Stomach smooth muscle (tissue), 2 donors: ENCODE results near the gene ERG.

Experiments used
- H3K27ac ChIP-seq: one replicate; pipeline ENCODE4 v1.7.0; 2013; ENCODE audit warnings: mild to moderate bottlenecking, low read length, inconsistent platforms
- H3K27me3 ChIP-seq, 2 donors: one replicate each; pipeline ENCODE4 v1.7.0; 2013; ENCODE audit warnings: low read length in 2 of 2; ENCODE audit not compliant: insufficient read depth in 2 of 2, control insufficient read depth in 1 of 2
- H3K36me3 ChIP-seq, 2 donors: one replicate each; pipeline ENCODE4 v1.7.0; 2013; ENCODE audit warnings: low read length in 2 of 2; ENCODE audit not compliant: control insufficient read depth in 2 of 2, insufficient read depth in 2 of 2
- H3K4me1 ChIP-seq: one replicate; pipeline ENCODE4 v1.7.0; 2013; ENCODE audit warnings: low read length; ENCODE audit not compliant: control insufficient read depth, insufficient read depth
- H3K4me3 ChIP-seq, 2 donors: one replicate each; pipeline ENCODE4 v1.7.0; 2013; ENCODE audit warnings: low read length in 2 of 2
- H3K9ac ChIP-seq, 2 donors: one replicate each; pipeline ENCODE4 v1.7.0; 2013; ENCODE audit warnings: low read length in 2 of 2, mild to moderate bottlenecking in 1 of 2
- H3K9me3 ChIP-seq, 2 donors: one replicate each; pipeline ENCODE4 v1.7.0; 2013; ENCODE audit warnings: low read length in 2 of 2; ENCODE audit not compliant: control insufficient read depth in 2 of 2
- donor health status: healthy.
- donor health status: Pancreatic carcinoma.

The ERG gene

DNA sequence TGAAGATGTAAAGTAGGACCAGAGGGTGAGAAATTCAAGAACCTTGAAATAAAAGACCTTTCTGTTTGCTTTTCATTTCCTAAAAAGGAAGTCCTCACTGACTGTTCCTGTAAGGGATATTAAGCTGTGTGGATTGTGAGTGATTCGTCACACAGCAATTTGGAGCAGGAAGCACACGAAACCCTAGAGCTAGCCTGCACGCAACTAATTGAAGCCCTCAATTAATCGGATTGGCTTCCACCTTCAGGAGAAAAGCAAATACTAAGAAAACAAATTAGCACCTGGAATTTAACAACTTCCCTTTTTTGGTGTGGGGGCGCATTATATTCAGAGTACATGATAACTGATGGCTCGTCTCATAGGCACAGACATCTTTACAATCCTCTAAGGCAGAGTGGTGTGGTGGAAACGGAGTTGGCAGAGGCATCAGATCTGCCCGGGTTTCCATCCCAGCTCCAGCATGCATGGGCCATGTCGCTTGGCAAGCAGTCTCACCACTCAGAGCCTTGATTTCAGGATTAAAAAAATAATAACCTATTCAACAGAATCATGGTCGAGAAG is 146.2 kb downstream of the ERG start:
- no peaks in the 10 kb centered on the region for H3K9me3 ChIP-seq
- no peaks in the 10 kb centered on the region for H3K36me3 ChIP-seq
- H3K4me3 ChIP-seq, result no peak overlapping the region
- H3K9ac ChIP-seq, result no peak overlapping the region
- peaks cover 5% of the 10 kb centered on the region for H3K4me1 ChIP-seq
- H3K27me3 ChIP-seq, result peaks cover 4 to 5% of the 10 kb centered on the region in 2 donors
- no peak overlapping the region for H3K27ac ChIP-seq

DNA sequence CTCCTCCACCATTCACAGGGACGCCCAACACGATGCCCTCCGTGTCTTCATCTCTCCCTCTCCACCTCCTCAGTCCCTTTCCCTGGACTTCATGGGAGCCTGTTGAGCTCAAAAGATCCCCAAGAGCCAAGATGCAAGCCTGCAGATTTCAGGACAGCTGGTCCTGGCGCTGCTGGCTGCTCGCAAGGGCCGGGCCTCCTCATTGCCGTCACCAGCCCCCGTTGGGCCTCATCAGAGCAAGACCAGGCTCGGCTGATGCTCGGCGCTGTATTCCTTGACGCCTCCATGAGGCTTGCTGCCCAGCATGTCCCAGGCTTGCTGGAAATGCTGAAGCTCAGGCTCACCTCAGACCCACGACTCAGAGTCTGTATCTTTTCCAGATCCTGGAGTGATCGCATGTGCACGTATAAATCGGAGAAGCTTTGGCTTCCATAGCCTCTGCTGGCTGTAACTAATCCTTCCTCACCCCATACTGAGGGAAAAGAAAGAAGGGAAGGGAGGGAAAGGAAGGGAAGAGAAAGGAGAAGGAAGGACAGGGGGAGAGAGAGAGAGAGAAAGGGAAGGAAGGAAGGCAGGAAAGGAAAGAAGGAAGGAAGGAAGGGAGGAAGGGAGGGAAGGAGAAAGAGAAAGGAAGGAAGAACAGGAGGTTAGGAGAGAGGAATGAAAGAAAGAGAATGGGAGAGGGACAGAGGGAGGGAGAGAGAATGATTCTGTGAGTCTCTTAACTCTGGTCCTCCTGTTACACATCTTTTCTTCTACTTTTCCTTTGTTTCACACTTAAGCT is 146.9 kb downstream of the ERG start:
- peaks cover 5% of the 10 kb centered on the region for H3K4me1 ChIP-seq

DNA sequence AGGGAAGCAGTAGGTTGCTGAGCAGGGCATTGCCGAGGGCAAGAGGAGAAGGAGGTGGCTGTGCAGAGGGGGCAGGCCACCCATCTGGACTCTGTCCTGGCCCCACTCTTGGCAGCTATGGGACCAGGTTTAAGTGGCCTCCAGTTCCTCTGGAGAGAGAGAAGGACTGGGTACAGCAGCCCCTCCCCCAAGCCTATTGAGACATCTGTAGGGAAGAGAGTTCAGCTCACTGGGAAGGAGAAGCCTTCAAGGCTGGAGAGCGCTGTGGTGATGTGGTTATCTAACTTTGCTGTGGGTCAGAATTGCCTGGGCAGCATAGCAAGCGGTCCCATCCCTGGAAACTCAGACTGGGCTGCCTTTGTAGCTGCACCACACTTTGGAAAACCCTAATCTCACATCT is 147.6 kb downstream of the ERG start:
- no peak overlapping the region for H3K9ac ChIP-seq
- no peak overlapping the region for H3K4me3 ChIP-seq
- no peaks in the 10 kb centered on the region for H3K4me1 ChIP-seq
- H3K27me3 ChIP-seq, result peaks cover 0 to 4% of the 10 kb centered on the region in 2 donors
- H3K27ac ChIP-seq, result no peak overlapping the region
- no peaks in the 10 kb centered on the region for H3K9me3 ChIP-seq
- no peaks in the 10 kb centered on the region for H3K36me3 ChIP-seq

More for the DNA sequence above, 146.9 kb downstream of the ERG start:
- Histone ChIP-seq H3K9me3 (no peaks in the 10 kb centered on the region), H3K27me3 (peaks cover 4 to 5% of the 10 kb centered on the region in 2 donors), H3K36me3 (no peaks in the 10 kb centered on the region), H3K9ac (no peak overlapping the region), H3K4me3 (no peak overlapping the region), H3K27ac (no peak overlapping the region)

DNA sequence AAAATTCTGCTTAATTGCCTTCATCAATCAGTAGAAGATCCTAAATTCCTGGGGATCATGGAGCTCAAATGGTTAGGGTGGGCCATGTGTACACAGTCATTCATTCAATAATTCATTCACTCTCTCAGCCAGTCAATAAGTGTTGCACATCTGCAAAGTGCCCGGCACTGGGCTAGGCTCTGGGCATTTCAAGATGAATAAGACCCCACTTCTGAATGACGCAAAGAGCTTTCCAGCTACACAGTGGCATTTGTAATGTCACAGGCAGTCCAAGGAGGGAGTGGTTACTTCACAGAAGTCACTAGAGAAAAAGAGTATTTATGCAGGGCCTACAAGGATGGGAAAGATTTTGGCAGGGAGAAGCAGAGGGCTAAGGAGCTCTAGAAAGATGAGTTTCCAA is 148.3 kb downstream of the ERG start:
- no peaks in the 10 kb centered on the region for H3K36me3 ChIP-seq

DNA sequence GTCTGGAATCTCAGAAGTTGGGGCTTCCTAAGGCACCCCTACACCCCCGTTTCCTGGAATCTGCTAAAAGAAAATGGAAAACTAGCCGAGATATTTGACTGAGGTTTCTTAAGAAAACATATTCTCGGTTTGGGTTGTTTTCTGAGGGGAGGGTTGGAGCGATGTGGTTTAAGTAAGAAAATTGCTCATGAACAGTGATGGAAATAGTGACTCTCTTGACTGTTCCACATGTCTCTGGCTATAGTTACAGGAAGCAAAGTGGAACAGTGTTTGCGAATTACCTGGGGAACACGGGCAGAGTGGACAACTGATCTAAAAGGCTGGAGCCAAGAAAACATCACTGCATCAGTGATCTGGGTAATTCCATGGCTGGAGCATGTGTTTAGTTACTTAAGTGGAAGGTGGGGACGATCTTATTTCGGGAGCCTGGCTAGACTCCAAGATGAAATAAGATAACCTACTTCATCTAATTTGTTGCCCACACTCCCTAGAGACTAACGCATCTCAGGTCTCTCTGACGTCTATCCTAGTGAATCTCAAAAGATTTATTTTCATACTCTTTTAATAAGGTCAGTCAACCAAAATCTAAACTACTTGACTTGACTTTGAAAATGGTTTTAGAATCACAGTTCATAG is 149.0 kb downstream of the ERG start:
- Histone ChIP-seq H3K27me3 (peaks cover 0 to 4% of the 10 kb centered on the region in 2 donors), H3K9ac (no peak overlapping the region), H3K27ac (no peak overlapping the region), H3K4me1 (no peaks in the 10 kb centered on the region), H3K36me3 (no peaks in the 10 kb centered on the region), H3K4me3 (no peak overlapping the region), H3K9me3 (no peaks in the 10 kb centered on the region)

More for the DNA sequence above, 148.3 kb downstream of the ERG start:
- Histone ChIP-seq H3K4me3 (no peak overlapping the region), H3K27ac (no peak overlapping the region), H3K4me1 (no peaks in the 10 kb centered on the region), H3K9me3 (no peaks in the 10 kb centered on the region), H3K27me3 (peaks cover 0 to 4% of the 10 kb centered on the region in 2 donors), H3K9ac (no peak overlapping the region)

DNA sequence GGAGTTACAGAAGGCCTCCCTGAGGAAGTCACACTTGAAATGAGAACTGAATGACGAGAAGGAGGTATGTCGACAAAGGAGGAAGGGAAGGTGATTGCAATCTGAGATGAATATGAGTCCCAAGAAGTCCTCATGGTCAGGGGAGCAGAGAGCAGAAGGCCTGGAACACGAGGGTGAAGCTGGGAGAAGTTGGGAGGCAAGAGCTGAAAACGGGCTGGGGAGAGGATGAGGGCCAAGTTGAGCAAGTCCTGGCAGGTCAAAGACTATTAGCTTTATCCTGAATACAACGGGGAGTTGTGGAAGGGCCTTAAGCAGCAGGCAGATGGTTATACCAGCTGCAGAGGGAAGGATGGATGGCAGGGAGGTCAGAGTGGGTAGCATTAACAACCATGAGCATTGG is 152.0 kb downstream of the ERG start:
- peaks cover 0 to 4% of the 10 kb centered on the region in 2 donors for H3K27me3 ChIP-seq
- H3K4me3 ChIP-seq, result no peak overlapping the region
- no peak overlapping the region for H3K27ac ChIP-seq
- H3K4me1 ChIP-seq, result no peaks in the 10 kb centered on the region
- no peak overlapping the region for H3K9ac ChIP-seq
- H3K9me3 ChIP-seq, result no peaks in the 10 kb centered on the region
- no peaks in the 10 kb centered on the region for H3K36me3 ChIP-seq

DNA sequence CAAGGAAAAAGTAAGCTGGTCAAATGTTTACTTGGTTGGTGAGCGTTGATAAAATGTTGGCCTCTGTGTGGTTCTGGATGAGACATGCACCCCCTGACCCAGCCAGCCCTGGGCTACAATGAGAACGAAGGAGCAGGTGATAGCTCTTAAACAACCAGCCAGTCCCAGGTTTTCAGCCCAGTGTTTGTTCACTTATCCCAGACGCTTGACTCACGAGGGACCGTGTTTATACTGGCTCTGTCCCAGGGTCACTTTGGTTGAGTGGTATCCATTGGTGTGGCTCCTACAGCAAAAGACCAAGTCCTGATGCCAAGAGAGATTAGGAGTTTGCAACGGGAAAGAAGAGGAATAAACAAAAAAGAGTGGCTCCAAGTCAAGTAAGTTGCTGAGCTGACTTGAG is 154.6 kb downstream of the ERG start:
- Histone ChIP-seq H3K9me3 (no peaks in the 10 kb centered on the region), H3K4me3 (no peak overlapping the region), H3K27me3 (peaks cover 0 to 2% of the 10 kb centered on the region in 2 donors), H3K27ac (no peak overlapping the region), H3K9ac (no peak overlapping the region), H3K4me1 (no peaks in the 10 kb centered on the region), H3K36me3 (no peaks in the 10 kb centered on the region)

DNA sequence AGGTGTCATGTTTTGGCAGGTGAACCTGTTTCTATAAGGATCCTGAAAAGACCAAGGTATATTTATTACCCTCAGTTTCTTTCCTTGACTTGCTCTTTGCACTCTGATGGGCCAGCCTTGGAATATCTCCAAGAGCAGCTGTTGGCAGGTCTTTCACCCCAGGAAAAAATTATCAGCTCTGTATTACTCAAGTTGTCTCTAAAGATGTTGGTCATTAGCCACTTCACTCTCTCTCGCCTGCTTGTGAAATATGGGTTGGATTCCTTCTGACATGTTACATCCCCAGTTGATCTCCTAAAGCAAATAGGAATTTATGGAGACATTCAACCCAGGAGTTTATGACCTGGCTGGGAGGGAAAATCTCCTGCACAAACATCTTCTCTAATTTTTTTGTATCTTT is 155.5 kb downstream of the ERG start:
- H3K9ac ChIP-seq, result no peak overlapping the region
- H3K9me3 ChIP-seq, result no peaks in the 10 kb centered on the region
- no peak overlapping the region for H3K27ac ChIP-seq
- no peaks in the 10 kb centered on the region for H3K36me3 ChIP-seq
- H3K4me3 ChIP-seq, result no peak overlapping the region
- peaks cover 0 to 2% of the 10 kb centered on the region in 2 donors for H3K27me3 ChIP-seq
- no peaks in the 10 kb centered on the region for H3K4me1 ChIP-seq

DNA sequence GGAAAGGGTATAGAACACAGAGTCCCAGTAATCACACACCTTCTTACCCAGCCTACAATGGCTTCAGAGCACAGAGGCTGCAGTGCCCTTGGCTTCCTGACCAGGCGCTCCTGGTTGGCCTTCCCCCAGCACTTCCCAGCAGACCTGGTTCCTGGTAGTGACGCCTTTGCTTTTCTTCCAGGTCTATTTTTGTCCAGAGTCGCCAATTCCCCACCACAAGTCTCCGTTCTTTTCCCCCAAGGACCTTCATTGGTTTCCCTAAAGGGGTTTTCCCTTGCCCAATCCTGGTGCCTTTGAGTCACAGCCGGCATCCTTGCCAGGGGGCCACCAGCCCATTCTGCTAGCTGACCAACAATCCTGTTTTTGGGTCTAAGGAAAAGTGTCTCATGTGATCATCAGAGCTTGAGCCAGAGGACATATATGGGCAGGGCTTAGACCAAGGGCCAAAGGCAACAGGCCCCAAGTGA is 156.7 kb downstream of the ERG start:
- H3K27me3 ChIP-seq, result peaks cover 0 to 2% of the 10 kb centered on the region in 2 donors
- H3K27ac ChIP-seq, result no peak overlapping the region
- H3K9ac ChIP-seq, result no peak overlapping the region
- no peaks in the 10 kb centered on the region for H3K4me1 ChIP-seq
- H3K4me3 ChIP-seq, result no peak overlapping the region
- H3K36me3 ChIP-seq, result no peaks in the 10 kb centered on the region
- no peaks in the 10 kb centered on the region for H3K9me3 ChIP-seq

DNA sequence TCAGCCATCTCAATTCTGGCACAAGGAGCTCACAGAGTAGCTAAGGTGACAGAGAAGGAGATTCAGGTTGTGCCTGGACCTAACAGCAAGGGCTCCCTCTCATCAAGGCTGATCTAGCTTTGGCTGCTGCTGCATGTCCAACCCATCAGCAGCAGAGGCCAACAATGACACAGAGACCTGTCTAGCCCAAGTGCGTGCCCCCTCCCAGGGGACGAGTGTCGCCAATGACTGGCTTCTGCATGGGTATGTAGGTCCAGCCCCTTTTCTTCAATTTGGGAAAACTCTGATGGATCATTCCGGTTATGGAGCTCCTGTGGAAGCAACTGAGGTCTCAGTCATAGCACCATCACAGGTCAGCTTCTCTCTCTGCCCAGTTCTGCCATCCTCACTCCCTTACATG is 158.1 kb downstream of the ERG start:
- H3K4me3 ChIP-seq, result no peak overlapping the region
- no peaks in the 10 kb centered on the region for H3K9me3 ChIP-seq
- H3K36me3 ChIP-seq, result no peaks in the 10 kb centered on the region
- no peak overlapping the region for H3K27ac ChIP-seq
- no peaks in the 10 kb centered on the region for H3K4me1 ChIP-seq
- no peaks in the 10 kb centered on the region for H3K27me3 ChIP-seq
- no peak overlapping the region for H3K9ac ChIP-seq

DNA sequence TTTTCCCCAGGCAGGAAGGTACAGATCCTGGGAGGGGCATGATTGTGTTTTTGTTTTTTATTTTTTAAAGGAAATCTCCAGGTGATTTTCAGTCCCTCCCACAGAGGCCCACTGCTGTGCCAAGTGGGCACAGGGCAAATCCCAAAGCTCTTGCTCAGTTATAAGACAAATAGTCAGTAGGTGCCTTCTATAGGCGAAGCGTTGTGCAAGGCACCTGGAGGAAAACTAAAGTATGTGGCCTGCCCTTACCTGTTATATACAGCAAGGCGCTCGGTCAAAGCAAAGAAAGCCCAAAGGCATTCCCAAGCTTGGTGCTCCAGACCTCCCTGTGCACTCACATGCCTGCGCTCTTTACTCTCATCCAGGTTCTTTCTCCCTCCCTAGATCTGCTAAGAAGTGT is 160.5 kb downstream of the ERG start:
- H3K36me3 ChIP-seq, result no peaks in the 10 kb centered on the region
- no peaks in the 10 kb centered on the region for H3K9me3 ChIP-seq

More for the DNA sequence above, 160.5 kb downstream of the ERG start:
- Histone ChIP-seq H3K4me1 (no peaks in the 10 kb centered on the region), H3K27ac (no peak overlapping the region), H3K9ac (no peak overlapping the region), H3K4me3 (no peak overlapping the region), H3K27me3 (no peaks in the 10 kb centered on the region)
